ENCODE results near the gene CMBL. TPM values are rescaled to one million over a fixed set of nuclear protein-coding genes. Genes with fewer than 3 reads are reported as not detected.

The CMBL gene
- total and polyA plus RNA-seq, 2 of the 13 experiments (the other 11 are each of a cell fraction or from before 2014, with no cell fraction given): 11.5 to 17.0 TPM

DNA sequence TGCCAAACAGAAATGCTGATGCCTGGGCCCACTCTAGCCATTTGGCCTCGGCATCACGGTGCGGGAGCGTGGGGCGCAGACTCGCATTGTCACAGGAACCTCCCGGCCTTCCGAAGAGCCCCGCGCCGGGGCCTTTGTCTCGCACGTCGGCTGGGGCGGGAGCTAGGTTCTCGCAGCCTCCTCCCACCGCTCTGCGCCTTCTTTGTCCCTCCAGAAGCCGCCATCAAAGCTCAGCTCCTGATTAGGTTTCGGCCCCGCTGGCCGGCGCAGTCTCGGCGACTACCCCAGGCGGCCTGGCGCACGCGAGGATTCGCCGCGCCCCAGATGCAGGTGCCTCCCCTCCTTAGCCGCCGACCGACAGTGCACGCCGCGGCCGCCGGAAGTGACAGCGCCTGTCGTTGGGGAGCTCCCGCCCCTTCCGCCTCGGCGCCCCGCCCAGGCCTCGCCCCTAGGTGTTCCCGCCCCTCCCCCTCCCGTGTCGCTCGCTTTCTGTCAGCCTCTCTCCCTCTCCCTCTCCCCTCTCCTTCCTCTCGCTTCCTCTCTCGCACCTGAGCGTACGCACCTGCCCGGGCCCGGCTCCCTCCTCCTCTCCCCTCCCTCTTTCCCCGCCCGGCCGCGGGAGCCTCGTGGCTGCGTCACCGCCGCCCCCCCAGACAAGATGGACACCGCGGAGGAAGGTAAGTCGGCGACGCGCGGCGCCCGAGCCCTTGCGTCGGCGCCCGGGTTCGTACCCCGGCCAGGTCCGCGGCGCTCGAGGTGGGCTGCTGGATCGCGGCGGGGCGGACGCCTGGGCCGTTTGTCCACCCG lies 45.7 kb upstream of the CMBL start, which contains the start of gene MARCHF6 (continued):
- TF ChIP-seq NPAS2 (CRISPR knock-in tag; IDR thresholded peaks at IDR 0.05; ENCODE audit: borderline replicate concordance) (no peak), MTA1 (CRISPR knock-in tag; IDR thresholded peaks at IDR 0.05; ENCODE audit: borderline replicate concordance) (peak; percentile 56; the same call in 1 of the 2 replicates), ZIK1 (CRISPR knock-in tag; IDR thresholded peaks at IDR 0.05; ENCODE audit: borderline replicate concordance, low read depth) (peak; percentile 81; the same call in 1 of the 2 replicates), HOXA5 (CRISPR knock-in tag; IDR thresholded peaks at IDR 0.05) (peak; percentile 75), FOXO1 (CRISPR knock-in tag; IDR thresholded peaks at IDR 0.05) (peak; percentile 11; the same call in 1 of the 2 replicates), ZNF766 (CRISPR knock-in tag; IDR thresholded peaks at IDR 0.05; ENCODE audit: borderline replicate concordance) (peak; percentile 85), TCF12 (IDR thresholded peaks at IDR 0.05) (no peak), TCF12 (CRISPR knock-in tag; IDR thresholded peaks at IDR 0.05) (peak; percentile 90), ZNF263 (CRISPR knock-in tag; IDR thresholded peaks at IDR 0.05) (no peak; the same call in none of the 2 replicates), ATF1 (CRISPR knock-in tag; IDR thresholded peaks at IDR 0.05) (no peak), SKI (IDR thresholded peaks at IDR 0.05; ENCODE audit: partially characterized antibody) (no peak), SP1 (IDR thresholded peaks at IDR 0.05) (no peak), SP1 (CRISPR knock-in tag; IDR thresholded peaks at IDR 0.05) (peak; percentile 93), ELF1 (CRISPR knock-in tag; IDR thresholded peaks at IDR 0.05) (no peak), ZNF557 (CRISPR knock-in tag; IDR thresholded peaks at IDR 0.05) (peak; percentile 78; the same call in 1 of the 2 replicates), ZNF274 (CRISPR knock-in tag; IDR thresholded peaks at IDR 0.05) (peak; percentile 73; the same call in 1 of the 2 replicates), ZNF205 (CRISPR knock-in tag; IDR thresholded peaks at IDR 0.05) (no peak), NFKB2 (CRISPR knock-in tag; IDR thresholded peaks at IDR 0.05; ENCODE audit: borderline replicate concordance) (peak; percentile 86; the same call in 1 of the 2 replicates), ZFP41 (CRISPR knock-in tag; IDR thresholded peaks at IDR 0.05; ENCODE audit: borderline replicate concordance) (peak; percentile 70; the same call in 1 of the 2 replicates), CCDC6 (CRISPR knock-in tag; IDR thresholded peaks at IDR 0.05) (peak; percentile 5; the same call in 1 of the 2 replicates), NCOA2 (CRISPR knock-in tag; IDR thresholded peaks at IDR 0.05) (no peak; the same call in 1 of the 2 replicates), ZNF460 (CRISPR knock-in tag; IDR thresholded peaks at IDR 0.05; ENCODE audit: borderline replicate concordance) (peak; percentile 50; the same call in 1 of the 2 replicates), ZNF615 (CRISPR knock-in tag; IDR thresholded peaks at IDR 0.05; ENCODE audit: borderline replicate concordance) (0 out of 2 replicates have a peak, but pooled peaks have one; percentile 26), ZFAT (CRISPR knock-in tag; conservative IDR thresholded peaks at IDR 0.05) (no peak)
- TF ChIP-seq, protein P1, sequence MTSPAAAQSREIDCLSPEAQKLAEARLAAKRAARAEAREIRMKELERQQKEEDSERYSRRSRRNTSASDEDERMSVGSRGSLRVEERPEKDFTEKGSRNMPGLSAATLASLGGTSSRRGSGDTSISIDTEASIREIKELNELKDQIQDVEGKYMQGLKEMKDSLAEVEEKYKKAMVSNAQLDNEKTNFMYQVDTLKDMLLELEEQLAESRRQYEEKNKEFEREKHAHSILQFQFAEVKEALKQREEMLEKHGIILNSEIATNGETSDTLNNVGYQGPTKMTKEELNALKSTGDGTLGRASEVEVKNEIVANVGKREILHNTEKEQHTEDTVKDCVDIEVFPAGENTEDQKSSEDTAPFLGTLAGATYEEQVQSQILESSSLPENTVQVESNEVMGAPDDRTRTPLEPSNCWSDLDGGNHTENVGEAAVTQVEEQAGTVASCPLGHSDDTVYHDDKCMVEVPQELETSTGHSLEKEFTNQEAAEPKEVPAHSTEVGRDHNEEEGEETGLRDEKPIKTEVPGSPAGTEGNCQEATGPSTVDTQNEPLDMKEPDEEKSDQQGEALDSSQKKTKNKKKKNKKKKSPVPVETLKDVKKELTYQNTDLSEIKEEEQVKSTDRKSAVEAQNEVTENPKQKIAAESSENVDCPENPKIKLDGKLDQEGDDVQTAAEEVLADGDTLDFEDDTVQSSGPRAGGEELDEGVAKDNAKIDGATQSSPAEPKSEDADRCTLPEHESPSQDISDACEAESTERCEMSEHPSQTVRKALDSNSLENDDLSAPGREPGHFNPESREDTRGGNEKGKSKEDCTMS (CRISPR knock-in tag; conservative IDR thresholded peaks at IDR 0.05): no peak
- TF ChIP-seq, protein P2, sequence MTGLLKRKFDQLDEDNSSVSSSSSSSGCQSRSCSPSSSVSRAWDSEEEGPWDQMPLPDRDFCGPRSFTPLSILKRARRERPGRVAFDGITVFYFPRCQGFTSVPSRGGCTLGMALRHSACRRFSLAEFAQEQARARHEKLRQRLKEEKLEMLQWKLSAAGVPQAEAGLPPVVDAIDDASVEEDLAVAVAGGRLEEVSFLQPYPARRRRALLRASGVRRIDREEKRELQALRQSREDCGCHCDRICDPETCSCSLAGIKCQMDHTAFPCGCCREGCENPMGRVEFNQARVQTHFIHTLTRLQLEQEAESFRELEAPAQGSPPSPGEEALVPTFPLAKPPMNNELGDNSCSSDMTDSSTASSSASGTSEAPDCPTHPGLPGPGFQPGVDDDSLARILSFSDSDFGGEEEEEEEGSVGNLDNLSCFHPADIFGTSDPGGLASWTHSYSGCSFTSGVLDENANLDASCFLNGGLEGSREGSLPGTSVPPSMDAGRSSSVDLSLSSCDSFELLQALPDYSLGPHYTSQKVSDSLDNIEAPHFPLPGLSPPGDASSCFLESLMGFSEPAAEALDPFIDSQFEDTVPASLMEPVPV (CRISPR knock-in tag; IDR thresholded peaks at IDR 0.05): peak; percentile 37; the same call in 1 of the 2 replicates
- TF ChIP-seq, protein P3, sequence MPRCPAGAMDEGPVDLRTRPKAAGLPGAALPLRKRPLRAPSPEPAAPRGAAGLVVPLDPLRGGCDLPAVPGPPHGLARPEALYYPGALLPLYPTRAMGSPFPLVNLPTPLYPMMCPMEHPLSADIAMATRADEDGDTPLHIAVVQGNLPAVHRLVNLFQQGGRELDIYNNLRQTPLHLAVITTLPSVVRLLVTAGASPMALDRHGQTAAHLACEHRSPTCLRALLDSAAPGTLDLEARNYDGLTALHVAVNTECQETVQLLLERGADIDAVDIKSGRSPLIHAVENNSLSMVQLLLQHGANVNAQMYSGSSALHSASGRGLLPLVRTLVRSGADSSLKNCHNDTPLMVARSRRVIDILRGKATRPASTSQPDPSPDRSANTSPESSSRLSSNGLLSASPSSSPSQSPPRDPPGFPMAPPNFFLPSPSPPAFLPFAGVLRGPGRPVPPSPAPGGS (CRISPR knock-in tag; IDR thresholded peaks at IDR 0.05): no peak

Measured in HepG2 (cell line).